HG02763 (cell line): Measurements from ENCODE around the gene WNT9B.

ENCODE experiments used
- ATAC-seq: cut with Tn5 transposase; IDR thresholded peaks from one replicate; pipeline ENCODE4 v1.9.1; 2021; ENCODE audit warnings: mild to moderate bottlenecking, moderate library complexity; ENCODE audit not compliant: unreplicated experiment

WNT9B gene

GRCh38 chr17:46853896-46854444, 2.6 kb downstream of the WNT9B start:
- no peak for ATAC-seq

GRCh38 chr17:46854515-46854914, 3.1 kb downstream of the WNT9B start:
- ATAC-seq = no peak

DNA sequence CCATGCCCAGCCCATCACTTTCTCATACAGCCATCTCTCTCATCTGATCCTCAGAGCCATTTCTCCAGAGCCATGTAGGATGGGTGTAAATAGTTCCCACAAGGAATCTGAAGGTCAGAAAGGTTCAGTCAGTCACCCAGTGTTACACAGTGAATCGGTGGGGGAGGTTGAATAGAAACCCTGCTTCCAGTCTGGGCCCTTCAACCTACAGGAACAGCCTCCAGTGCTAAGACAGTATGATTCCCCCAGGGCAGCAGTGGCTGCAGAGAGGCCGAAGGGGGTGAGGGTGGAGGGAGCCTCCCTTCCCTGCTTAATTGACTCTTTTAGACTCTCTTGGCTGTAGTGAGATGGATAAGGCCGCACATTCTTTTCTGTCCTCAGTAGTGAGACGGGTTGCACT, 3.6 kb downstream of the WNT9B start:
- no peak for ATAC-seq

DNA sequence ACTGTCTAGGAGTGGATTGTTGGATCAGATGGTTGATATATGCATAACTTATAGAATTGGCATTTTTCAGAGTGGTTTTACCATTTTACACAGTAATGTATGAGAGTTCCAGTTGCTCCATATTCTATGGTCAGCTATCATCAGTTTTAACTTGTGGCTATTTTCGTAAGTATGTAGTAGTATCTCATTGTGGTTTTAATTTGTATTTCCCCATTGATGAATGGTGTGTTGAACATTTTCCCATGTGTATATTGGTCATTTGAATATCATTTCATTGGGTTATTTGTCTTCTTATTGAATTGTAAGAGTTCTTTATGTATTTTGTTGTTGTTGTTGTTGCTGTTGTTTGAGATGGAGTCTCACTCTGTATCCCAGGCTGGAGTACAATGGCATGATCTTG, 6.2 kb downstream of the WNT9B start:
- no peak for ATAC-seq

- no peak for ATAC-seq
These were observed 8.6 kb downstream of the WNT9B start for GRCh38 chr17:46859996-46860395.

DNA sequence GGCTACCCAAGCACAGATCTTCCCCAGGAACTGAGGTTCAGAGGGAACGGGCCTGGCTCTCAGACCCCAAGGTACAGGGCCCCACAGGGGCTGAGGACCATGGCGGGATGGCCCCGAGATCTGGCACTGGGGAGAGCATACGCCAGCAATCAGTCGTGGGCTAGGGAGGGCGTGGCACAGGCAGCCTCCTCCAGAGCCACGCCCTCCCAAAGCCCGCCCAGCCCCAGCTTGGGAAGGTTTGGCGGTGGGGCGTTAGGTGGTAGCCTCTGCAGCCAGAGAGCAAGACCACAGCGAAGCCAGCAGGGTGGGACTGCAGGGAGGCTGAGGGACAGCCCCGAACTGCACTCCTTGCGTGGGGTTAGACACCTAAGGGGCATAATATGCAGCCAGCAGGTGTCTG, 11.6 kb downstream of the WNT9B start:
- ATAC-seq = no peak

DNA sequence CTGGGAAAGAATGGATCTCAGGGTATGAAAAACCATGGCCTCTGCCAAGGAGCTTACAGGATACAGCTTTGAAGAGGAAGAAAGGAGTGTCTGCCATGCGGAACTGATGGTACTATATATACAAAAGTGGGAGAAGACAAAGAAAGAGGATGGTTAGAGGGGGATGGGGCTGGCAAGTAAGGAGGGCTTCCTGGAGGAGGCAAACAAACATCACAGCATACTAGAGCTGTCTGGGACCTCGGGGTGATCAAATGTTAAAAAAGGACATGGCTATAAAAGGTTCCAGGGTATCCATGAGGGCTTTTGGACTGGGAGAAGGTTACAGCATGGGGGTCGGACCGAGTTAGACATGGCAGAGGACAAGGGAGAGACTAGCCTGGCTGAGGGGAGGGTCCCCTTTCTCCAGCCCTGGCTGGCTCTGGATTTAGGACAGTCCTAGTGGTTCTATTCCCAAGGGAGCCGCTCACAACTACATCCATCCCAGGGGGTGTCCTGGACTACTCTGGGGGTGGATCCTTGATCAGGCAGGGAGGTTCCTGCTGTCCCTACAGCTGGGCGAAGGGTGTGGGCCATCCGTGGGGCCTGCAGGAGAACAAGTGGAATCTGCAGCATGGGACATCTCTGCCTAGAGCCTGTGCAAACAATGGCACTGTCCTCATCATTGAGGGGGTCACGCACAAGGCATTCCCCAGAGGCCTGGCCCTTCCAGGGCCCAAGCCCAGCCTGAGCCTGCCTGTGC, 12.2 kb downstream of the WNT9B start:
- no peak for ATAC-seq

GRCh38 chr17:46865100-46865499, 13.7 kb downstream of the WNT9B start:
- no peak for ATAC-seq

DNA sequence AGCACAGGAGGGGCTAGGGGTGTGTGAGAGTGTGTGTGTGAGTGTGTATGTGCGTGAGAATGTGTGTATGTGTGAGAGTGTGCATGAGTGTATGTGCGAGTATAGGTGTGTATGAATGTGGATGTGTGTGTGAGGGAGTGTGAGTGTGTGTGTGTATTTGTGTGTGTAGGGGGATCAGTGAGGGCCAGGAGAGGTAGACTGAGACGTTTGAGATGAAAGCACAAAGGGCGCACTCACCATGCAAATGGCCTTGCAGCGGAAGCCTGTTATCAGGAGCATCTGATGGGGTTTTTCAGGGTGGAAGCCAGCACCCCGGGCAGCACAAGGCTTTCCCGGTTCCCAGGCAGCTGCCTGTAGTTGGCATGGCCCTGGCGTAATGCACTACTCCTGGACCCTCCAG, 14.9 kb downstream of the WNT9B start:
- ATAC-seq = no peak

DNA sequence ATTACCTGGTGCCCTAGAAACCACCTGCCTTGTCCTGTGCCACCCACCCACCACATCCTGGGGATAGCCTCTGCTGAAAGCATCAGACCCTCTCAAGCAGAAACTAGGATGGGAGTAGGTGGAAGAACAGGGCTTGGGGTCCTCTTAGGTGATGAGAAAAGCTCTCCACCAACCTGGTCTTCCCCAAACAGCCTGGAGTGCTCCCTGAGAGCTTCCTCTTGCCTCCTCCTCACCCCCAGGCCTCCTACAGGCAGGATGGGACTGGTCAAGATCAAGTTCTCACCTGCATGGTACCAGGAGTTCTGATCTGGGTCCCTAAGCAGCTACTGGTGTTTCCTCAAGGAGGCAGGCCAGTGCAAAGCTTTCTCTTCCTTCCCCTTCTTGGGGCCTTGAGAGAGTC, 15.4 kb downstream of the WNT9B start:
- no peak for ATAC-seq

DNA sequence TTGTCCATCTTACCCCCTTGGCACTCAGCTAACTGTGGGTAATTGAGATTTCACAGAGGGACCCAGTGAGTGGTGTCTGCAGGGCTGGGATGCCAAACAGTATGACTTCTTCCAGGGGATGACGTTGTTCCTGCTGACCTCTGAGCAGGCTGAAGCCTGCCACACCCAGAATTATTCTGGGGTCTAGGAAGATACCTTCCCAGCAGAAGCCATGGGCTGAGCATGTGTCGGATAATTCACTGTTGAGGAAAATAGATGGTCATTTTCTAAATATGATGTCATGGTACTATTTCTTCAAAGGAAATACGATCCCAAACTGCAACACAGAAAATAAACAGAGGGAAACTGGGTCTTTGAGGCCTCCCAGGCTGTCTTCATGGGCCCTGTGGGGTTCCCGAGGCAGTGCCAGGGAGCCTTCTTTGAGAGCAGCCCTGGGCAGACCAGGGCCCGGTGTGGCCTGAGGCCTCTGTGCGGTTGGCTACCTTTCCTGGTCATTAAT, 17.4 kb downstream of the WNT9B start:
- ATAC-seq = no peak

DNA sequence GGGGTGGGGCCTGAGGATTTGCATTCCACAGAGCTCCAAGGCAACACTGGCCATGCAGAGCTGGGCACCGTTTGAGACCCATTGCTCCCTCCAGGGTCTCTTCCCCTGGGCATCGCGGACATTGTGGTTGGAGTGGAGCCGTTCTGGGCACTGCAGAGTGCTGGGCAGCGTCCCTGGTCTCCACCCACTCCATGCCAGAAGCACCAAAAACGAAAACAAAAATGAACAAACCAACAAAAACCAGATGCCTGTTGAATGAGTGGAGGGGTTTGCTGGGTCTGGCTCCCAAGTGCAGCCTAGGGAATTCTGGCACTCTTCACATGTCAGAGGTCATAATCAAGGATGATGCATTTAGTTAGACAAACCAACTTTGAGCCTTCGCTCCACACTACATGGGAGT, 17.9 kb downstream of the WNT9B start:
- ATAC-seq = no peak

DNA sequence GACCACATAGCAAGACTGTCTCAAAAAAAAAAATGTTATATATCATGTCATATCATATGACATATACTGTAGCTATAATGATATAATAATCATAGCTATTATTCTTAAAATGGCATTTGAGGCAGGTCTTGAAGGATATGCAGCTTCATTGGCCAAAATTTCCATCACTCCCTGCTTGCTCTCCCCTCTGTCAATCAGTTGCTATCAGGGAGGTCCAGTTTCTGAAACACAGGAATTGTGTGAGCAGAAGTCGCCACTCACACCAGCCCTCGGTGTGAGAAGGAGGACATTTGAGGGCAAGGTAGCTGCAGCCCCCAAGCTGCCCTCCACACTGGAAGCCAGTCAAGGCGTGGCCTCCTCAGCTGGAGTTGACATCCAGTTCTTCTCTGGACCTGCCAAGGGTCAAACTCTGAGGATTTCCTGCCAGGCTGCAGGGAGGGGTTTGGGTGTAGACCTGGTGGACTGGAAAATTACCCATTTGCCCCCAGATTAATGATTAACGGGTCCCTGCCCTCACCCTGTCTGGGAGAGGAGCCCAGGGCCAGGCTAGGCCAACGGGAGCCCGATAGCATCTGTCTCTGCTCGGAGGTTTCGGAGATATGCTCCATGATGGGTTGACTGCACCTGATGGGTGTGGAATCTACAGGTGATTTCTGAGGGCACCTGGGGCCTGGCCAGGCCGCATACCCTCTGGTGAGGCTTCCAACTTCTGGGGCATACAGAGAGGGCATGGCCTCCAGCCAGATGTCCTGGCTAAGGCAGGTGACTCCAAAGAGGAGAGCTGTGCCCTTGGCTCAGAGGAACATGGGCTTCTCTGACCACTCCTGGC, 18.8 kb downstream of the WNT9B start:
- no peak for ATAC-seq

DNA sequence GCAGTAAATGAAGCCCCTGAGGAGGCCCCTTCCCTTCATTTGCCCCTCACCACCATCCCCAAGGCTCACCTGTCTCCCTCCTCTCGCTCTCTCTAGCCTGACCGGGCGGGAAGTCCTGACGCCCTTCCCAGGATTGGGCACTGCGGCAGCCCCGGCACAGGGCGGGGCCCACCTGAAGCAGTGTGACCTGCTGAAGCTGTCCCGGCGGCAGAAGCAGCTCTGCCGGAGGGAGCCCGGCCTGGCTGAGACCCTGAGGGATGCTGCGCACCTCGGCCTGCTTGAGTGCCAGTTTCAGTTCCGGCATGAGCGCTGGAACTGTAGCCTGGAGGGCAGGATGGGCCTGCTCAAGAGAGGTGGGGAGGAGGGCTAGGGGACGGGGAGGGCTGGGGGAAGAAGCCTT, 21.0 kb downstream of the WNT9B start:
- no peak for ATAC-seq

GRCh38 chr17:46873941-46874645, 22.7 kb downstream of the WNT9B start:
- no peak for ATAC-seq

GRCh38 chr17:46874906-46875305, 23.5 kb downstream of the WNT9B start:
- ATAC-seq = no peak

- no peak for ATAC-seq
These were observed 24.5 kb downstream of the WNT9B start for GRCh38 chr17:46875849-46876352.

DNA sequence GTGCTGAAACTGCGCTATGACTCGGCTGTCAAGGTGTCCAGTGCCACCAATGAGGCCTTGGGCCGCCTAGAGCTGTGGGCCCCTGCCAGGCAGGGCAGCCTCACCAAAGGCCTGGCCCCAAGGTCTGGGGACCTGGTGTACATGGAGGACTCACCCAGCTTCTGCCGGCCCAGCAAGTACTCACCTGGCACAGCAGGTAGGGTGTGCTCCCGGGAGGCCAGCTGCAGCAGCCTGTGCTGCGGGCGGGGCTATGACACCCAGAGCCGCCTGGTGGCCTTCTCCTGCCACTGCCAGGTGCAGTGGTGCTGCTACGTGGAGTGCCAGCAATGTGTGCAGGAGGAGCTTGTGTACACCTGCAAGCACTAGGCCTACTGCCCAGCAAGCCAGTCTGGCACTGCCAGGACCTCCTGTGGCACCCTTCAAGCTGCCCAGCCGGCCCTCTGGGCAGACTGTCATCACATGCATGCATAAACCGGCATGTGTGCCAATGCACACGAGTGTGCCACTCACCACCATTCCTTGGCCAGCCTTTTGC, 25.0 kb downstream of the WNT9B start:
- ATAC-seq = no peak

DNA sequence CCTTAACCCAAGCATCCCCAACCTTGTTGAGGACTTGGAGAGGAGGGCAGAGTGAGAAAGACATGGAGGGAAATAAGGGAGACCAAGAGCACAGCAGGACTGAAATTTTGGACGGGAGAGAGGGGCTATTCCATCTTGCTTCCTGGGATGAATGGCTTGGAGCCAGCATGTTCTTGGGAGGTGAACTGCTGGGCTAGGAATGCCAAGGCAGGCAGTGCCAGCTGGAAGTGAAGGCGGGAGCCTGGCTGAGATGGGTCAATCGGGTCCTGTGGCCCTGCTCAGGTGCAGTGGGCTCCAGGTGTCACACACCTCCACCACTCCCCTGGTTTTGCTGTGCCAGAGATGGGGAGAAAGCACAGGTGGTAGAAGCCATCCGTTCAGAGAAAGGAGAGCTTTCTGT, 25.5 kb downstream of the WNT9B start:
- ATAC-seq = no peak

GRCh38 chr17:46877466-46877865, 26.1 kb downstream of the WNT9B start:
- ATAC-seq = no peak

GRCh38 chr17:46878055-46878454, 26.7 kb downstream of the WNT9B start:
- ATAC-seq = no peak
